ENCODE measurements around the gene PLA2G2C.

Gene PLA2G2C

DNA sequence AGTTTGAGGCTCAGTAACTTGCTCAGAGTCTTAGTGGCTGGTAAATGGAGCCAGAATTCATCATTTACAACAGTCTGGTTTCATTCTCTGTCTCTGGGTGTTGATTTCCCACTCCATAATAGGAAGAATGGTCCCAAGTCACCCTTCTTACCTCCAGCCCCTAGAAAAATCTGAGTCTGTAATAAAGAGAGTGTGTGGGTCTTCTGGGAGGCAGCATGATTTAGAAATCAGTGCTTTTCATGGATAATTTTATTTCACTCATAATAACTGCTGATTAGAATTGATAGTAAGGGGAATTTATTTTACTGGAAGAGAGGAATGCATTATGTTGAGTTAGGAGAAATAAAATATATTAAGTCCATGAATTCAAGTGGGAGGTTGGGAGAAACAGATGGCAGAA lies 69.1 kb downstream of the PLA2G2C start:
- no peak overlapping the region for H3K4me3 ChIP-seq (ENCODE audit: severe bottlenecking)
- H3K4me1 ChIP-seq (ENCODE audit: insufficient read depth, poor library complexity, severe bottlenecking) = no peaks in the 10 kb centered on the region
- TF ChIP-seq, protein P1, sequence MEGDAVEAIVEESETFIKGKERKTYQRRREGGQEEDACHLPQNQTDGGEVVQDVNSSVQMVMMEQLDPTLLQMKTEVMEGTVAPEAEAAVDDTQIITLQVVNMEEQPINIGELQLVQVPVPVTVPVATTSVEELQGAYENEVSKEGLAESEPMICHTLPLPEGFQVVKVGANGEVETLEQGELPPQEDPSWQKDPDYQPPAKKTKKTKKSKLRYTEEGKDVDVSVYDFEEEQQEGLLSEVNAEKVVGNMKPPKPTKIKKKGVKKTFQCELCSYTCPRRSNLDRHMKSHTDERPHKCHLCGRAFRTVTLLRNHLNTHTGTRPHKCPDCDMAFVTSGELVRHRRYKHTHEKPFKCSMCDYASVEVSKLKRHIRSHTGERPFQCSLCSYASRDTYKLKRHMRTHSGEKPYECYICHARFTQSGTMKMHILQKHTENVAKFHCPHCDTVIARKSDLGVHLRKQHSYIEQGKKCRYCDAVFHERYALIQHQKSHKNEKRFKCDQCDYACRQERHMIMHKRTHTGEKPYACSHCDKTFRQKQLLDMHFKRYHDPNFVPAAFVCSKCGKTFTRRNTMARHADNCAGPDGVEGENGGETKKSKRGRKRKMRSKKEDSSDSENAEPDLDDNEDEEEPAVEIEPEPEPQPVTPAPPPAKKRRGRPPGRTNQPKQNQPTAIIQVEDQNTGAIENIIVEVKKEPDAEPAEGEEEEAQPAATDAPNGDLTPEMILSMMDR (IDR thresholded peaks at IDR 0.05; ENCODE audit: poor library complexity, severe bottlenecking) = no peak
- DNase-seq (ENCODE audit: low spot score) (no peak), ATAC-seq (ENCODE audit: low read depth) (no peak)
- no peak overlapping the region for H3K27ac ChIP-seq (ENCODE audit: poor library complexity, severe bottlenecking)
- H3K36me3 ChIP-seq (ENCODE audit: low read depth) = no peaks in the 10 kb centered on the region
- no peaks in the 10 kb centered on the region for H3K27me3 ChIP-seq (ENCODE audit: insufficient read depth, poor library complexity, severe bottlenecking)
- no peaks in the 10 kb centered on the region for H3K9me3 ChIP-seq (ENCODE audit: severe bottlenecking)

DNA sequence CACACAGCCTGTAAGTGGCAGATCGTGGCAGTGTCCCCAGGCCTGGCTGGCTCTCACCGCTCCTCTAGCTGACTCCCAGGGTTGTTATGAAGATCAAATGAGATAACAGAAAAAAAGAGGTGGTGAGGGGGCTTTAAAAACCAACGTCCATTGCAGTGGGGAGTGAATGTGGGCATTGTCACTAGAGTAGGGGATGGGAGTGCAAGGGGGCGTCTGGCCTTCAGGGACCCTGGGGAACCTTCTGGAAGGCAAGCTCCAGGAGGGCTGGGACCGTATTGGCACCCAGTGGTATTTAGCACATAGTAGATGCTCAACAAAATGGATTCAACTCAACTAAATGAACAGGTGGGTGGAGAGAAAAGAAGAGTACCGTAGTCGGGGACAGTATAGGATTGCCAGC lies 70.4 kb downstream of the PLA2G2C start:
- no peaks in the 10 kb centered on the region for H3K4me1 ChIP-seq (ENCODE audit: insufficient read depth, poor library complexity, severe bottlenecking)
- H3K4me3 ChIP-seq (ENCODE audit: severe bottlenecking) = no peak overlapping the region
- DNase-seq (ENCODE audit: low spot score) (no peak), ATAC-seq (ENCODE audit: low read depth) (no peak)
- H3K9me3 ChIP-seq (ENCODE audit: severe bottlenecking) = no peaks in the 10 kb centered on the region
- no peak overlapping the region for H3K27ac ChIP-seq (ENCODE audit: poor library complexity, severe bottlenecking)
- no peaks in the 10 kb centered on the region for H3K36me3 ChIP-seq (ENCODE audit: low read depth)
- TF ChIP-seq, protein P1 (IDR thresholded peaks at IDR 0.05; ENCODE audit: poor library complexity, severe bottlenecking) = no peak
- H3K27me3 ChIP-seq (ENCODE audit: insufficient read depth, poor library complexity, severe bottlenecking) = no peaks in the 10 kb centered on the region

DNA sequence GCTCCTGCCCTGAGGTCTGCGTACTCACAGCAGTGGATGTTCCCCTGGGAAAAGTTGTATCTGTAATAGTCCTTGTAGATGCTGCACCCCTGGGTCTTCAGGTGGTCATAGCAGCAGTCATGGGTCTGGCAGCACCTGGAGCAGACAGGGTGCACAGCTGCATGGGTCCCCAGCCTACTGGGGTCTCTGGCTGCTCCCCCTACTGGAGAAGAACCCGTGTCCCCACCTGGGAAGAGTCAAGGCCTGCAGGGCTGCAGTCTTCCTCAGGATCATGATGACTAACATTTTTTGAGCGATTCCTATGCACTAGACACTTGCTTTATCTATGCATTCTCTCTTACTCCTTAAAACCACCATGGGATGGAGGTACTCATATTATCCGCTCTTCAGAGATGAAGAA lies 70.8 kb downstream of the PLA2G2C start:
- no peaks in the 10 kb centered on the region for H3K36me3 ChIP-seq (ENCODE audit: low read depth)
- H3K27ac ChIP-seq (ENCODE audit: poor library complexity, severe bottlenecking) = no peak overlapping the region
- ATAC-seq (ENCODE audit: low read depth) = no peak
- TF ChIP-seq, protein P1 (IDR thresholded peaks at IDR 0.05; ENCODE audit: poor library complexity, severe bottlenecking) = no peak
- H3K4me3 ChIP-seq (ENCODE audit: severe bottlenecking) = no peak overlapping the region
- H3K27me3 ChIP-seq (ENCODE audit: insufficient read depth, poor library complexity, severe bottlenecking) = no peaks in the 10 kb centered on the region
- no peak for DNase-seq (ENCODE audit: low spot score)
- peaks cover 2% of the 10 kb centered on the region for H3K4me1 ChIP-seq (ENCODE audit: insufficient read depth, poor library complexity, severe bottlenecking)
- no peaks in the 10 kb centered on the region for H3K9me3 ChIP-seq (ENCODE audit: severe bottlenecking)

DNA sequence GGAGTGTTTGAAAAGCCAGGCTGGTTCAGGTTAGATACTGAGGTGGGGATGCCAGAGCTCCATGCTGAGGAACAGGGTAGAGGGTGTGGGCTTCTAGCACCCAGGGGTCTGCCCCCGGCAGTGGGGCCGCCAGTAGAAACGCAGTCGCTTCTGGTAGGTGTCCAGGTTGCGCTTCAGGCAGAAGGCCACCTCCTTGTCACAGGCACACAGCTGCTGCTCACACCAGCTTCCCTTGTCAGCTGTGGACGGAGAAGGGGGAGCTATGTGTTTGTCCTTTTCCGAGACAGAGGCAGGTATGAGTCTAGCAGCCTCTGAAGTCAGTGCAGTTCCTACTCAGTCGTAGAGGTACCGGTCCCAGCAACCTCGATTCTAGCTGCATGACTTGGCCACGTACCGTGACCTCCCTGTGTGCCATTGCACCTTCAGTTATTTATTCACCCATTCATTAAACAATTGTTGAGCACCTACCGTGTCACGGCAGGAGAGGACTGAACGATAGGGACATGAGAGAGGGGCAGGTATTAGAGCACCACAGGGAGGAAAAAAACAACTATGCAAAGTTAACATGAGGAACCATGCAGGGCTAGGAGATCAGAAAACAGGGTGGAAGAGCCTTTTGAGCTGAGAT lies 72.2 kb downstream of the PLA2G2C start:
- DNase-seq (ENCODE audit: low spot score) (no peak), ATAC-seq (ENCODE audit: low read depth) (no peak)
- no peaks in the 10 kb centered on the region for H3K36me3 ChIP-seq (ENCODE audit: low read depth)
- H3K9me3 ChIP-seq (ENCODE audit: severe bottlenecking) = no peaks in the 10 kb centered on the region
- peaks cover 4% of the 10 kb centered on the region for H3K4me1 ChIP-seq (ENCODE audit: insufficient read depth, poor library complexity, severe bottlenecking)
- H3K27ac ChIP-seq (ENCODE audit: poor library complexity, severe bottlenecking) = no peak overlapping the region
- TF ChIP-seq, protein P1 (IDR thresholded peaks at IDR 0.05; ENCODE audit: poor library complexity, severe bottlenecking) = no peak
- no peak overlapping the region for H3K4me3 ChIP-seq (ENCODE audit: severe bottlenecking)
- no peaks in the 10 kb centered on the region for H3K27me3 ChIP-seq (ENCODE audit: insufficient read depth, poor library complexity, severe bottlenecking)
